DMS114 treated with DMSO at 0.1 percent for 48 hours (cell line): ENCODE results near the gene SNX30.

Experiments
- DNase-seq: peaks from one replicate; lab custom pipeline; 2025; ENCODE audit not compliant: unreplicated experiment; lab: John Stamatoyannopoulos, UW

SNX30 gene

DNA sequence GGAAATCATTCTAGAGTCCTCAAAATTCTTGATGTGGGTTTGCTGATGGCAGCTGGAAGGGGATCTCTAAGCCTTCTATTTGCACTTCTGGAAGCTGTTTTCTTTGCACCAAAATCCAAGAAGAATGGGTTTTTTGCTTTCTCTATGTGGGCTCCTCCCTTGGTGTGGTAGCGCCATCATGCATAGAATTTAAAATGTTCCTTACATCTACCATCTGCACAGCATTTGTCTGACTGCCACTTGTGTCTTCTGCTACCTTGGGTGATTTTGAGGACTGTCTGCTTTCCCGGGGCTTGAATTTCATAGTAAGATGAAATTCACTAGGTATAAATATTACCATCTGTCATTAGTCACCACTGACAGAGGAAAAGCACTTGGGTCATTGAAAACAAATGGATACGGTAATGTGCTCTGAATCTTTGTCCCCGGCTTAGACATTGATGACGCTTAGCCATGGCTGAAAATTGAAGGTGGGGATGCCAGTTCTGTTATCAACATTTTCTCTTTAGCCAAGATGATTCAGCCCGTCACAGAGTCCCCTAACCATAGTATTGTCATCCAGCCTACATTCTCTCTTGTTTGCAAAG is 30.0 kb downstream of the SNX30 start:
- DNase-seq: no peak

DNA sequence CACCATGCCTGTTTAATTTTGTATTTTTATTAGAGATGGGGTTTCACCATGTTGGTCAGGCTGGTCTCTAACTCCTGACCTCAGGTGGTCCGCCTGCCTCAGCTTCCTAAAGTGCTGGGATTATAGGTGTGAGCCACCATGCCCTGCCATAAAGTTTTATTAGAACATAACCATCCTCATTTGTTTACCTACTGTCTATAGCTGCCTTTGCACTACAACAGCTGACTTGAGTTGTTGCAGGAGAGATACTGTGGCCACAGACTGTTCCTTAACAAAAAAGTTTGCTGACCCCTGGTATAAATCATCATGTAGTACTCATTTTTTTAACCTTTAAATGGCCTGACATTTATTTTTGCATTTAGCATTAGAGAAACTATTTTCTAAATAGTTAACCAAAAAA is 31.7 kb downstream of the SNX30 start:
- DNase-seq: no peak

DNA sequence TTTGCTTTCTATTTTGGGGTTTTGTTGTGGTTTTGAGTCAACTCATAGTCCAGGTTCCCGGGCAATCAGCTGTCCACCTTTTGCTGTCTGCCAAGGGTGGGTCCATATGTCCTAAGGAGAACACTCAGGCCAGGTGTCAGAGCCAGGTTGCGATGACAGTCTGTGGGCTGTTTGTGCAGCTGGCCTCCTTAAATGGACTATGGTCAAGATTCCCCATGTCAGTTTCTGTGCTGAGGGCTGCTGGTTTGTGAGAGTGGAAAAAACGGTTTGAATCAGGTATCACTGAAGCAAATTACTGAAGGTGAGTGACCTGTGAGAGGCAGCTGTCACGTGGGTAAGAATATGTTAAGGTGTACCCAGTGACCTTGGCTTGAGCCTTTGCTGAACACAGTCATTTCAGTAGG is 33.0 kb downstream of the SNX30 start:
- no peak for DNase-seq

DNA sequence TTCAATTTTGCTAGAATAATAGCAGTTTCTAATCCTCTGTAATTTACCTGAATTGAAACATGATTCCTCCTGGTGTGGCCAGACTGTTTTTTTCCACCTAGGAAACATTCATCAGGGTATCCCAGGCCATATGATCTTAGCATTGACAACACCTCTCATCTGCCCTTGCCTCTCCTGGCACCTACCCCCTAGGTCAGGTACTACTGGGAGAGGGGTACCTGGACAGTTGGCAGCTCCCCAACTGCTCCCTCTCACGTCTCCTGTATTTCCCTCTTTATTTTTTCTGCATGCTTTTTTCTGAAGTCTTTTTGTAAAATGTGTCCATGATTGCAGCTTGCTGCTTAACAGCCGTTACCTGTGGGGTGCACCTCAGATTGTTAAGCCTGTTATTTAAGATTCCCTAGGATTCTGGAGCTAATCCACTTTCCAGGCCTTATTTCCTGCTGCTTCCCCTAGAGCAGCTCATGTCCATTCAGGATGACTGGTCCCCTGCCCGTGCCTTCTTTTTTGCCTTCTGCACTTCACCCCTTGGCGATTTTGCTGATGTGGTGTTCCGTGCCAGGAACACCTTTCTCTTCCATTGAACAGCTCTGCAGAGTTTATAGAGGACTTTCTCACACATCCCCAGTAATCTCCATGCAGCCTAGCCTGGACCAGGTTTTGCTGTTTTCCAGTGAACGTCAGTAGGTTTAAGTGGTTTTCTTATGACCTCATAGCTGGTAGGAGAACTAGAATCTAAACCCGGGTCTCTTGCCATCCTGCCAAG is 33.6 kb downstream of the SNX30 start:
- no peak for DNase-seq

DNA sequence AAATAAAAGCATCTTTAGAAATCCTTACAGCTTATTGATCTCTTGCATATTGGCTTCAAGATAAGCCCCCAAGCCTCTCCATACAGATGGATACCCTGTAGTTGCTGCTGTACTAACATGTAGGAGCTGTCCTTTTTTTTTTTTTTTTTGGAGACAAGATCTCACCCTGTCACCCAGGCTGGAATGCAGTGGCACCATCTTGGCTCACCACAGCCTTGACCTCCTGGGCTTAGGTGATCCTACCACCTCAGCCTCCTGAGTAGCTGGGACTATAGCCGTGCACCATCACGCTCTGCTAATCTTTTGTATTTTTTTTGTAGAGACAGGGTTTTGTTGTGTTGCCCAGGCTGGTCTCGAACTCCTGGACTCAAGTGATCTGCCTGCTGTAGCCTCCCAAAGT is 35.4 kb downstream of the SNX30 start:
- no peak for DNase-seq

DNA sequence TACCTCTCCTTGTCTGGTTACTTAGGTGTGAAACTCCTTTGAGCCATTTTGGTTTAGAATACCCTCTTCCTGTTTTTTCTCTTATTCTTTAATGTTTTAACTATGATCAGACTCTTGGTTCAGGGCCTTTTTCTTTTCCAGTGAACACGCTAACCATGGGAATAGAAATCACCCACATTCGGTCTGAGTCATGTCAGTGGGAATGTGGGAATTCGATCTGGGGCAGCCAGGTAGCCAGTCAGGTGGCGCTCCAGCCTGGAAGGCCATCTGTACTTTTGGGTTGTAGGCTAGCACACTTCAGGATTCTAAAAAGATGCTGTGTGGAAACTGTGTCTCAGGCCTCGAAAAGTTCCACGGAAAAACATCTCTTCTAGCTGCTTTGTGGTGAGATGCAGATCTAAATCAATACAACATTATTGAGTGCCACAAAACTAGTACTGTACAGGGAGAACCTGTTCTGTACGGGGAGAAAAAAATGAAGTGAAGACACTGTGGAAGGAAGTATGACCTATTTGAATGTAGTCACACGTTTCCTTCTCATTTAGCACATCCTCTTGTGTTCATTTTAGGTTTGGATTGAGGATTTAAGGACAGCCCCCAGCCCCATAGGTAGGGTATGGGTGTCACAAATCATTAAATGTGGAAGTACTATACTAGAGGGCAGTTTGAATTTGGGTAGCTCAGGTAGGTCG is 36.4 kb downstream of the SNX30 start:
- no peak for DNase-seq

DNA sequence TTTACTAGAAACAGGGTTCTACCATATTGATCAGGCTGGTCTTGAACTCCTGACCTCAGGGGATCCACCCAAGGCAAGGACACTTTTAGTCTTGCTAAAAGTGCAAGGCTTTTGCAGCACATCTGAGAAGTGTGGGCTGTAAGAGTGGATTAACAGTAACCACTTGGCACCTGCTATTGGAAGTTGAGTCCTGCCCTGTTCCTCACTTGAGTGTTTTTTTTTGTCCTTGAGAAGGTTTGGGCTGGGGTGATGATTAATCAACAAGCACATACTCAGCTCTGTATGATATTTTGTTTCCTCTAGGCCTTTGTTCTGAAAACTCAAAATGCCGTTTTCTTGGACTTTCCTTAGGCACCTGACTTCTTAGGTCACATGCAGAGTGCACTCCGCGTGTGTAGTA is 37.4 kb downstream of the SNX30 start:
- DNase-seq: no peak

DNA sequence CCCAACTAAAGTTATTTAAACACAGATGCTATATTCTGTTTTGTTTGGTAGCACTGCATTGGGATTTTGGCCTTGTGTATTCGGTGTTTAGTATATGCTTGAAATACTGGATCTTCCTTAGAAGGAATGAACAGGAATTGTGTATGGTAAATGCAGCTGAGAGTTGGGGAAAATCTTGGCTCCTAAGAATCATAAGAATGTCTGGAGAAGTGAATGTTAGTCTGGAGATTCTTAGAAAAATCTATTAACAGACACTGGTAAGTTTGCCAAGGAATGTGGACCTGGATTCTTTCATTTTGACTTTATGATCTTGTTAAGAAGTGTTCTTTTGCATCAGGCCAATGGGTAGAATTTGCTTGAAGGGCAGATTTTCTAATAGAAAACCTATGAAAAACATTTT is 38.9 kb downstream of the SNX30 start:
- DNase-seq: no peak

DNA sequence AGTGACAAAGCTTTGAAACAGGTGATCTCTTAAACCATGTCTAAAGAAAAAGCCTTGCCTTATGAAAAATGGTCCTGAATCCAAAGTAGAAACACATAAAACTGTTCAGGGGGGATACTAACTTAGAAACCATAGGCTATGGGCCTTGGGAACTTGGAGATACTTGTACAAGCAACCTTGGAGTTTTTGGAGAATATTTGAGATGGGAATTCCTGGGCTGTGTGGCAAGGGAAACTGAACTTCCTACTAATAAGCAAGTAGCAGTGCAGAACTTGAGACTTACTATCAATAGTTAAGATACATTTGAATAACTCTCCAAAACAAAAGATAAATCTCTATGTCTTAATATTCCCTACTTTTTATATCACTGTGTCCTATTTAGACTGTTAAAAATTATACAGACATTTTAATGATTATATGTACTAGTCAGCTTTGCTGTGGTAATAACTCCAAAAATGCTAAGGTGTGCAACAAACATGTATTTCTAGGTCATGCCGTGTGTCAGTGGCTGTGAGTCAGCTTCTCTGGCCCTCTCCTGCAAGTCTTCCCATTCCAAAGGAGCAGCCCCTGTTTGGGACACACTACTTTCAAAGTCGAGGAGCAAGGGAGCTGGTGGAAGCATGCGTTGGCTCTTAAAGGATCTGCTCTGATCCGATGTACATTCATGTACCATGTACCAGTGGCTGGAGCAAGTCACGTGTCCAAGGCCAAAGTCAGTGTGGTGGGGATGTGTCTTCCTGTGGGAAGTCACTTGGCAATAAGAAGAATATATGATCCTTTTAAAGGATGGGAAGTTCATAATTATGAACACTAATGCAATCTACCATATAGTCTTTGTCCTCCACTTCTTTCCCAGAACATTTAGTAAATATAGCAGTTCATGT is 39.6 kb downstream of the SNX30 start:
- DNase-seq: no peak

DNA sequence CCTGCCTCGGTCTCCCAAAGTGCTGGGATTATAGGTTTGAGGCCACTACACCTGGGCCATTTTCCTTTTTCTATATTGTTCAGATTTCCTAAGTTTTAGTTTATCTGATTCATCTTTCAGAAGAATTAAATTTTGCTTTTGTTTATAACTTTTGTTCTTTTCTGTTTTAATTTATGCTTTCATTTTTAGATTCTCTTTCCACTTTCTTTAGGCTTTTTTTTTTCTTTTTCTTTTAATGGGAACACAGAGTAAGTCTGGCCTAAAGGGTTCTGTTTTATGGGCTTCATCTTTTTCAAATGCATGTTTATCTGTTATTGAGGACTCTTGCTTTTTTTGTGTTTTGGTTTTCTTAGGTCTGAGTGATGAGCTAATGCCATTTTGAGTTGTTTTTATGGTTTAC is 42.1 kb downstream of the SNX30 start:
- no peak for DNase-seq

DNA sequence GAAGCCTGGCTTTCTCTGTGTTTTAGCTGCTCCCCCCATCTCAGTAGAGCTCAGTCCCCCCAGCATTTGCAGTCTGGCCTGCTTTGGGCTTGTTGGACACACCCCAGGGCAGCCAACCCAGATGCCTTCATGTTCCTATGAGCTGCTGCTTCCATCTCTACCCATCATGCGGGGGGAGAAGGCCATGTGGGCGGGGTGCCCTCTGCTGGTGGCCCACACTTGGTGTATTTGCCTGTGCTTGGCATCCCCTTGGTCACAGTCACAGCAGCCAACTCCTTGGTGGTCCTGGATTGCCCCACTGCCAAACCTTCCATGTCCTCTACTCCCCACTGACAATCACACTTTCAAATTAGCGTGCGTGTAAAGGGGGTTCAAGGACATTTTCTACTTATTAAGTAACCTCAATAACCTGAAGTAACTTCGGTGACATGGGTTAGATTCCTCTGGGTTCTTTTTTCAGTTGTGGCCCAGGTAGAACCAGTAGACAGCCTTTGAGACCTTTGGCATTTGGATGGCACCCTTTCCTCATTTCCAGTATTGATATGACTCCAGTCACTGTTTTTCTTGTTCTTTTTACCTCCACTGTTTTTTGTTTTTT is 42.8 kb downstream of the SNX30 start:
- peak; percentile 22 for DNase-seq

DNA sequence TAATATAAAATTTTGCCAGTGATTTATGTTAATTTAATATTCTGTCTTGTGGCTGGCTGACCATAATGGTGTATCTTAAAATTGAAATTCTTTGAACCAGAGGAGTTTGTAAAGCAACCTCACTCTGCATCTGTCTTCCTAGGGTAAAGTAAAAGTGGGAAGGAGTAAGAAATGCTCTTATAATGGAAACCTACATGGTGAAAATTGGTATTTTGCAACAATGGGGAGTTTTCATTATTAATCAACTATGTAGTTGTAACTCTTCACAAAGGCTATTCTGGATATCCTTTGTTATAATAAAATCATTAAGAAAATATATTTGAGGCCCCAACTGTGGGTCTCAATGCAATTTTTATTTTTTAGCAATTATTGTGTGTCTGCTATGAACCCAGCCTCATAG is 44.2 kb downstream of the SNX30 start:
- no peak for DNase-seq

DNA sequence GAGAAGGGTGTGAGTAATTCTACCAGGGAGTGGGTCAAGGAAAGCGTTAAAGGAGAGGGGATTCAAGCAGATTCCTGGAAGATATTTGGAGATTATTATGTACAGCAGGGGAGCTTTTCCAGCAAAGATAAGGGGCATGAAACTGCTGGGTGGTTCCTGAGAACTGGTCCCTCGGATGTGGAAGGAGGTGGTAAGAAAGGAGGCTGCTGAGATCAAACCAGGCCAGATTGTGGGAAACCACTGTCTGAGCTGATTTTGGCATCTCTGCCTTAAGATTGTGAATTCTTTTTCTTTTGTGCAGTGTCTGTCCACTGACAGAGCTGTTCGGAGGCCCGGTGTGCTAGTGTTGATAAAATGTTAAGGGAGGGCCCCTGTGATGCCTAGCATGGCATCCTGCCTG is 45.4 kb downstream of the SNX30 start:
- DNase-seq: no peak

DNA sequence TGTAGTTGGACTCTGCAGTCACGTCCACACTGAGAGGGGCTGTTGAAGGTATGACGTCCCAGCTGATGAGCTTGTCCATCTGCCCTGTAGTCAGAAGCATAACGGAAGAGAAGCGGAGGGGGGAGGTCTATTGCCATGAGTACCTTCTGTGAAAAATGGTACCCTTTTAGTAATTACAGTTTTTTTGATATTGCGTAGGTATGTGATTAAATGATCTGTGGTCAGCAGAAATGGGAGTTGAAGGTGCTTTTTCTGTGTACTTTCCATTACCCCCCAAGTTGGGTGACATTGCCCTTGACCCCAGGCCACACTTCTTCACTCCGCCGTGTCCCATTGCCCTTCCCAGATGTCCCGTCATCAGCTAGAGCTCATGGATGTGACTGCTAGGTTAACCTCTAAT is 45.9 kb downstream of the SNX30 start:
- DNase-seq: no peak

DNA sequence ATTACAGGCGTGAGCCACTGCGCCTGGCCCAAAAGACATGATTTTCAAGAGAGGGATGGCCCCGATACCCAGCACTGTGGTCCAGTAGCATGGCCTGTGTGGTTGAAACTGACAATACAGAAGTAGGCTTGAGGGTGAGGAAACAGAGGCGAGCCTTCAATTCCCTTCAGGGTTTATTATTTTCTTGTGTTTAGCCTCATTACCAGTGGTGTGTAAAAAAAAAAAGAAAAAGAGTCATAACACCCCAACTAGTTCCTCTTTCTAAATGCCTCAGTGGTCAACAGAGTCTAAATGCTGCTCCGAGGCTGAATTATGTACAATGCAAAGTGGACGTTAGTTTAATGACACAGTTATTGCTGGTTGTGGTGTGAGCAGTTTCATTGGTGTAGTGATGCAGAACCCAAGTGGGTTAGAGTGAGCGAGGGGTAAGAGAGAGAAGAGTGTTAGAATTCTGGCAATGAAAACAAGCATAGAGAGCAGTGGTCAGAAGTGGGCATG is 58.8 kb downstream of the SNX30 start:
- no peak for DNase-seq

DNA sequence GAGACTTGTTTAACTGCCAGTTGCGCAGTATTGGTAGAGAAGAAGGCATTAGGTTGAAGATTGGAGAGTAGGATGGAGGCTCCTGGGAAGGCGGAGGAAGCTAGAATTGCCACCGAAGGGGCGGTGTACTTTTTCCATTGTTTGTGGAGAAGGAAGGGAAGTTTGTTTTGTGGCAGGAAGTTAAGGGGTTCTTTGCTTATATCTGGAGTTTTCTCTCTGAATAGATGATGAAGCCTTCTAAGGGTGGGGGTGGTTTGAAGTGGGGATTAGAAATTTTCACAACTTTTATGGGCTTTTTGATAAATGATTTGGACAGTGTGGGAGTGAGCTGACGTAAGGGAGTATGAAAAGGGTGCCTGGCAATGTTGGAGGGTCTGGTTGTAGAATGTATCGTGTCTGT is 59.3 kb downstream of the SNX30 start:
- DNase-seq: no peak

DNA sequence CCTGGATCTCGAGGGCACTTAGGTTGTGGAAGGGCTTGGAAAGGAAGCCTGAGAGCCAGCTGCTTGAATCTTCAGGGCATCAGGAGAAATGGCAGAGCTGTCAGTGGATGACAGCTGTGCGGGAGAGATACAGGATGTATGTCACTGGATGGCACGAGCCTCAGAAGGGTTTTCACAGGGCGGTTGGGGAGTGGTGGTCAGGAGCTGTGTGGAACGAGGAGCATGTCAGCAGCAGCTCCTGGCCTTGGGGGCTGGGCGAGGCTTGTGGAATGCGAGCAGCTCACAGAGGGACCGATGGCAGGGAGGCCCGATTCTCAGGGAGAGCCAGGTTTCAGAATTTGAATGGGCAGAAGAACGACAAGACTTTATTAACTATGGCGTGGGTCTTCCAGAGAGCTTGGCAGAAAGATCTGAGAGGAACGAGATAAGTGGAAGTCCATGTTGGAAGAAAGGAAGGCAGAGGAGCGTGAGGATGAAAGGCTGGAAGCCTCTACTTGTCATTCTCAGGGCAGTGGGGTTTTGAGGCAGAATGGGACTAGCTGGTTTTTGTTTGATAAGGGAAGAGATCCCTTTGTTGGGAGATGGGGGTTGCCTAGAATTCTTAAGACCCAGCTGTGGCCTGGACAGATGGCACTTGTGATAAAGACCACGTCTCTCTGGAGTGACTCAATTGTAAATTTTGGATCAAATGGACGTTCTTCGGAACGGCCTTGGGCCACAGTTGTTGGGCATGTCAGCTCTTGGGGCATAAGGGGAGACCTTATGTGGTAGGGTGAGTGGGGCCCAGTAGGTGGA is 60.3 kb downstream of the SNX30 start:
- DNase-seq: no peak

DNA sequence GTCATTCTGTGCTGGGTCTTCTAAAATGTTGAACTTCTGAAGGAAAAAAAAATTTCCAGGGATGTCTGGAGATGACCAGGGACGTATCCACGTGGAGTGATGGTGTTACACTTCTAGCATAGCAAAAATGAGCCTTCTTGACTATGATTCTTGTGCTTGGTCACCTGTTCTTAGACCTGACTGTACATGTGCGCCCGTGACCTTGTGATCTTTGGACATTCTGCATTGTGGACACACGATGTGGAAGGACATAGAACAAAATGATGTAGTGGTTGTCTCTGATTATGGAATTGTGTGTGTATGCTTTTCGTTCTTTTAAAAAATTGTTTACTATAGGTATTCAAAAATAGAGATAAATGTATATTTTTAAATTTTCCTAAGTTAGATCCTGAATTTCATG is 61.0 kb downstream of the SNX30 start:
- no peak for DNase-seq

DNA sequence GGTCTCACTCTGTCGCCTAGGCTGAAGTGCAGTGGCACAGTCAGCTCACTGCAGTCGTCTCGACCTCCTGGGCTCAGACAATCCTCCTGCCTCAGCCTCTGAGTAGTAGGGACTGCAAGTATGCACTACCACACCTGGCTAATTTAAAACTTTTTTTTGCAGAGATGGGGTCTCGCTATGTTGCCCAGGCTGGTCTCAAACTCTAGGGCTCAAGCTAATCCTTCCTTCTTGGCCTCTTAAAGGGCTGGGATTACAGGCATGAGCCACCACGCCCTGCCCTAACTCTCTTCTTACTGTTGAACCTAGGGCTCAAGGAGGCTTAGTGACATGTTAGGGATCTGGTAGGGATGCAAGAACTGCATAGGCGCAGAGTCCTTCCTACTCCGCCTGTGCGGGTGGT is 65.3 kb downstream of the SNX30 start:
- no peak for DNase-seq

DNA sequence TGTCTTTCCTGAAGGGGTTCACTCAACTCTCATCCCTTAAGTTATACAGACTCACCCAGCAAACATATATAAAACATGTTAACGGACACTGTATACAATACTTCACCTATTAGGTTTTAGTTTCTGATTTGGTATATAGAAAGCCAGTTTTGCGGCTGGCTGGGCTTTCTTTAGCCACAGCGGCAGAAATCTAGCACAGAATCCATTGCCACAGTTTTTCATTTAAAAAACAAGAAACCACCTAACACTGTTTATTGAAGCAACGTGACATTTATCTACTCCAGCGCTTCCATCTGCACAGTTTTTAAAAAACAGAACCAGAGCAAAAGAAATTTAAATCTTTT is 67.3 kb downstream of the SNX30 start:
- DNase-seq: no peak
